Osteoblast (primary cell): ENCODE results near the gene MEP1A. TPM values are rescaled to one million over a fixed set of nuclear protein-coding genes. Genes with fewer than 3 reads are reported as not detected.

ENCODE experiments used
- DNase-seq: peaks from one replicate; pipeline ENCODE4 v3.0.0; 2011; ENCODE audit warnings: low spot score, mixed read lengths; ENCODE audit not compliant: insufficient read length; ENCODE audit errors: missing footprints
- H2AFZ ChIP-seq: 2 replicates; pipeline ENCODE4 v1.6.0; 2011; ENCODE audit warnings: mild to moderate bottlenecking, low read length
- H3K27ac ChIP-seq: 2 replicates; pipeline ENCODE4 v1.5.1; 2011; ENCODE audit warnings: mild to moderate bottlenecking, low read depth, low read length, moderate library complexity
- H3K27me3 ChIP-seq: 2 replicates; pipeline ENCODE4 v1.6.0; 2012; ENCODE audit warnings: mild to moderate bottlenecking, control low read depth, inconsistent platforms, low read length, moderate library complexity; ENCODE audit not compliant: insufficient read depth
- H3K36me3 ChIP-seq: 2 replicates; pipeline ENCODE4 v1.5.1; 2011; ENCODE audit warnings: mild to moderate bottlenecking, low read length, control low read depth, moderate library complexity; ENCODE audit not compliant: insufficient read depth
- H3K4me1 ChIP-seq: 2 replicates; pipeline ENCODE4 v1.5.1; 2011; ENCODE audit warnings: mild to moderate bottlenecking, low read length, control low read depth, moderate library complexity; ENCODE audit not compliant: insufficient read depth
- H3K4me2 ChIP-seq: 2 replicates; pipeline ENCODE4 v1.6.0; 2011; ENCODE audit warnings: mild to moderate bottlenecking, low read length; ENCODE audit not compliant: insufficient read depth
- H3K4me3 ChIP-seq: fragments of 200-600 bp; sonication (generic); 3 replicates; pipeline ENCODE4 v1.5.1; 2012; ENCODE audit warnings: mild to moderate bottlenecking, low read length, inconsistent platforms; ENCODE audit not compliant: insufficient read depth
- H3K79me2 ChIP-seq: 2 replicates; pipeline ENCODE4 v1.6.0; 2012; ENCODE audit warnings: mild to moderate bottlenecking, low read length, control low read depth, inconsistent platforms; ENCODE audit not compliant: insufficient read depth
- H3K9me3 ChIP-seq: 2 replicates; pipeline ENCODE4 v1.5.1; 2011; ENCODE audit warnings: low read depth, low read length, control low read depth
- H4K20me1 ChIP-seq: 2 replicates; pipeline ENCODE4 v1.6.0; 2012; ENCODE audit warnings: mild to moderate bottlenecking, low read length, control low read depth; ENCODE audit not compliant: insufficient read depth
- total RNA-seq: library from RNA; depleted of rRNA; stranded (reverse); fragments of >200 nt; gene quantifications from 2 replicates; pipeline ENCODE4 v1.2.3, GENCODE V29; 2012
- TF ChIP-seq, protein P1 (sequence below): IDR thresholded peaks from 2 replicates; pipeline ENCODE4 v1.5.1; 2011; ENCODE audit warnings: mild to moderate bottlenecking, low read depth, low read length, moderate library complexity; ENCODE audit errors: extremely low read depth

Gene MEP1A
- total RNA-seq, 1 donor: not detected

GRCh38 chr6:46867411-46867810 is 74.2 kb downstream of the MEP1A start:
- H3K9me3 ChIP-seq: no peaks in the 10 kb centered on the region
- no peaks in the 10 kb centered on the region for H3K4me1 ChIP-seq
- no peak overlapping the region for H2AFZ ChIP-seq
- H3K4me3 ChIP-seq: no peak overlapping the region
- TF ChIP-seq, protein P1, sequence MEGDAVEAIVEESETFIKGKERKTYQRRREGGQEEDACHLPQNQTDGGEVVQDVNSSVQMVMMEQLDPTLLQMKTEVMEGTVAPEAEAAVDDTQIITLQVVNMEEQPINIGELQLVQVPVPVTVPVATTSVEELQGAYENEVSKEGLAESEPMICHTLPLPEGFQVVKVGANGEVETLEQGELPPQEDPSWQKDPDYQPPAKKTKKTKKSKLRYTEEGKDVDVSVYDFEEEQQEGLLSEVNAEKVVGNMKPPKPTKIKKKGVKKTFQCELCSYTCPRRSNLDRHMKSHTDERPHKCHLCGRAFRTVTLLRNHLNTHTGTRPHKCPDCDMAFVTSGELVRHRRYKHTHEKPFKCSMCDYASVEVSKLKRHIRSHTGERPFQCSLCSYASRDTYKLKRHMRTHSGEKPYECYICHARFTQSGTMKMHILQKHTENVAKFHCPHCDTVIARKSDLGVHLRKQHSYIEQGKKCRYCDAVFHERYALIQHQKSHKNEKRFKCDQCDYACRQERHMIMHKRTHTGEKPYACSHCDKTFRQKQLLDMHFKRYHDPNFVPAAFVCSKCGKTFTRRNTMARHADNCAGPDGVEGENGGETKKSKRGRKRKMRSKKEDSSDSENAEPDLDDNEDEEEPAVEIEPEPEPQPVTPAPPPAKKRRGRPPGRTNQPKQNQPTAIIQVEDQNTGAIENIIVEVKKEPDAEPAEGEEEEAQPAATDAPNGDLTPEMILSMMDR: no peak
- DNase-seq: no peak
- H3K4me2 ChIP-seq: no peak overlapping the region
- peaks cover 2% of the 10 kb centered on the region for H3K27me3 ChIP-seq
- no peaks in the 10 kb centered on the region for H4K20me1 ChIP-seq
- H3K36me3 ChIP-seq: no peaks in the 10 kb centered on the region
- no peak overlapping the region for H3K27ac ChIP-seq
- no peaks in the 10 kb centered on the region for H3K79me2 ChIP-seq

GRCh38 chr6:46876126-46876525 is 82.9 kb downstream of the MEP1A start:
- Histone ChIP-seq H3K4me3 (no peak overlapping the region), H3K27ac (no peak overlapping the region), H2AFZ (no peak overlapping the region), H3K36me3 (no peaks in the 10 kb centered on the region), H4K20me1 (no peaks in the 10 kb centered on the region), H3K4me1 (no peaks in the 10 kb centered on the region), H3K4me2 (no peak overlapping the region), H3K27me3 (no peaks in the 10 kb centered on the region), H3K9me3 (no peaks in the 10 kb centered on the region), H3K79me2 (no peaks in the 10 kb centered on the region)
- DNase-seq: no peak
- TF ChIP-seq, protein P1: no peak

GRCh38 chr6:46879003-46879402 is 85.8 kb downstream of the MEP1A start:
- Histone ChIP-seq H3K36me3 (no peaks in the 10 kb centered on the region), H3K27me3 (no peaks in the 10 kb centered on the region), H3K4me2 (no peak overlapping the region), H3K4me3 (no peak overlapping the region), H2AFZ (no peak overlapping the region), H3K9me3 (no peaks in the 10 kb centered on the region), H4K20me1 (no peaks in the 10 kb centered on the region), H3K27ac (no peak overlapping the region), H3K4me1 (no peaks in the 10 kb centered on the region), H3K79me2 (no peaks in the 10 kb centered on the region)
- no peak for DNase-seq
- TF ChIP-seq, protein P1: no peak

GRCh38 chr6:46882645-46883044 is 89.5 kb downstream of the MEP1A start:
- Histone ChIP-seq H3K4me1 (no peaks in the 10 kb centered on the region), H4K20me1 (no peaks in the 10 kb centered on the region), H3K27ac (no peak overlapping the region), H3K36me3 (no peaks in the 10 kb centered on the region), H3K27me3 (no peaks in the 10 kb centered on the region), H3K4me3 (no peak overlapping the region), H3K79me2 (no peaks in the 10 kb centered on the region), H2AFZ (no peak overlapping the region), H3K9me3 (no peaks in the 10 kb centered on the region), H3K4me2 (no peak overlapping the region)
- TF ChIP-seq, protein P1: no peak
- DNase-seq: no peak
